NK-92 treated with Interleukin-12 subunit alpha and Interleukin-12 subunit beta, amount 100 ng/mL, for 24 hours (cell line): Measurements from ENCODE around the gene KY.

Source experiments
- DNase-seq: peaks from one replicate; lab custom pipeline; 2025; lab: John Stamatoyannopoulos, UW

The KY gene

DNA sequence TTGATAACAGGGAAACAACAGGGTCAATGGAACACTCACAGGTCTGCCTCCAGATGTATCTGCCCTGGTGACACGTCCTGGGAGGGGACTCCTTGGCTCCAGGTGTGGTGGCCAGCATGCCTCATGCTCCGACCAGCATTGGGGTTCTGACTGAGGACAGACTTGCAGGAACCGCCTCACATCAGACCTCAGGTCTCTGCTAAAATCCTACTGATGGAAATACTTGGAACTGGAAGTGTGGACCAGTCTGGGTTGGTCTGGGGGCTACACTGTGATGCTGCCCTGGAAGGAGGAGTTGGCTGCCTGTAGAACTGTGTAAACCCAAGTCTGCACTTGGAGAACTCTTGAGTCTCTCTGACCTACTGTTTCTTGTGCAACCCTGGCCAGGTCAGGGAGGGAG is 17.1 kb upstream of the KY start:
- no peak for DNase-seq

DNA sequence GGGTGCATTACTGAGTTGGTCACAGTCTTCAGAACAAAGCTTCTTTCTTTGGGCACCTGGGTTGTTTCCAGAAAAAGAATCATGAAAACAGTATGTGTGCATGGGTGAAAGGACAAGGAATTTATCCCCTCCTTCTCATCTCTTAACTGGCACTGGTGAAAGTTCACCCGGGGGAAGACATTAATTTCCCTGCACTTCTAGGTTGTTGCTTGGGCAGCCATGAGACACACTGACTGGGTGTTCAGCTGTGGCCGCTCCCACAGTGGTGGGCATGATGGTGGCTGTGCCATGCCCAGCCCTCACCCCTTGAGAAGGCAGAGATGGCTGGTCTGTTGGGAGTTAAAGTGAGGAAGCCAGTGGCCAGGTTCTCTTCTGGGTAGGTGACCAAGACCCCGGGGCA is 16.6 kb upstream of the KY start:
- no peak for DNase-seq

DNA sequence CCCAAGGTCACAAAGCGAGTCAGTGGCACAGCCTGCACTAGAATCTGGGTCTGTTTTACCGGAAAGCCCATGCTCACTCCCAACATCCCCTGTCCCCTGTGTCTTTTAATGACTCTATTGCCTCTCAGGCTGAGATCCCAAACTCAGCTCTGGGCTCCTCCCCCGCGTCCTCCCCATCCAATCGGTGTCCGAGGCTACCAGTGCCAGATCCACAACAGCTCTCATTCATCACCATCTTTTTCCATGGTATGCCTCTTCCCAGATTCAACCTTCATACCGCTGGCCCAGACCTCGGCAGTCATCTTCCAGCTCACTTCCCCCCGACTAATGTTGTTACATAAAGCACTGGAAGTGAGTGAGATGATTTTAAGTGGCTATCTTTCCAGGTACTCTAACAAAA is 16.1 kb upstream of the KY start:
- no peak for DNase-seq

DNA sequence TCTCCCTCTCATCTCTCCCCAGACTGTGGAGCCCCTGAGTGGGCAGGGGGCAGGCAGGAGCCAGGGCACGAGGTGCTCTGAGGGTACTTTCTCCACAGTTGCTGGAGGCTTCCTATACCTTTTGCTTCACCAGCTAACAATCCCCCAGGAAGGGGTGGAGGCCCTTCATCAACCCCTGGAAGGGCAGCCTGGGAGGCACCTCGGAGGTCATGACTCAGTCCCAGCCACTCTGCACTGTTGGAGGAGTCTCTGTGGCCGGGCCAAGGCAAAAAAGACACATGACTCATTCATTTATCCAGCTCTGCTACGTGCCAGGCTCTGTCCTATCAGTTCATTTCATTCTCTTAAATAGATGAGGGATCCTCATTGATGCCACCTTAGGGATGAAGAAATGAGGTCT is 15.6 kb upstream of the KY start:
- DNase-seq: no peak

DNA sequence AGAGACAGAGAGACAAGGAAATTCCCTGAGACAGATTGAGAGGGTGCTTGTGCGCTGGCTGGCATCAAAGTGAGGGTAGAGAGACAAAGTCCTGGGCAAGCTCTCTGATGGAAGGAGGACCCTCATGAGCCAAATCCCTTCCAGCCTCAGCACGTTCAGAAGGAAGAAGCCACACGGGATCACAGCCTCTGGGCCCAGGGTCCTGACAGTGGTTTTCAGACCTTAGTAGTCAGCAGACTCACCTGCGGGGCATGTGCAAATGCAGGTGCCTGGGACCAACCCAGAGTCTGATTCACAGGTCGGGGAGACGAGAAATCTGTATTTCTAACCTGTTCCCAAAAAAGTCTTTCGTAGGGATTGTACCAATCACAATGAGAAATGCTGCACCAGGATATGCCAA is 15.2 kb upstream of the KY start:
- DNase-seq: no peak

DNA sequence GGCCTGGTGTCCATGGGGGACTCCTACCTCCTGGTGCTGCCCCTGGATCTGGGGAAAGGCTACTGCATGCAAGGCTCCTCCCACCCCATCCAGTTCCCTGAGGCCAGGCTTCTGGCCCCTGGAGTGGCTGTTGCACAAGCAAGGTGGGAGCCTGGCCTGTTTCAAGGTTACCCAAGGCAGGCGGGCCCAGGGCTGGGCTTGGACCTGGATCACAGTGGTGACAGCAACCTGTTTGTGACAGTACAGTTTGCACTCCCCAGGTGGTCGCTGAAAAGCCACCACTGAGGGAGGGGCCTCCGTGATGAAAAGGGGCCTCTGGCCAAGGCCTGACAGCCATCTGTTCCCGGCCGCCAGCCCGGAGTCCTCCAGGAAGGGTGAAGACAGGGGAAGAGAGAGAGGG is 14.4 kb upstream of the KY start:
- no peak for DNase-seq

DNA sequence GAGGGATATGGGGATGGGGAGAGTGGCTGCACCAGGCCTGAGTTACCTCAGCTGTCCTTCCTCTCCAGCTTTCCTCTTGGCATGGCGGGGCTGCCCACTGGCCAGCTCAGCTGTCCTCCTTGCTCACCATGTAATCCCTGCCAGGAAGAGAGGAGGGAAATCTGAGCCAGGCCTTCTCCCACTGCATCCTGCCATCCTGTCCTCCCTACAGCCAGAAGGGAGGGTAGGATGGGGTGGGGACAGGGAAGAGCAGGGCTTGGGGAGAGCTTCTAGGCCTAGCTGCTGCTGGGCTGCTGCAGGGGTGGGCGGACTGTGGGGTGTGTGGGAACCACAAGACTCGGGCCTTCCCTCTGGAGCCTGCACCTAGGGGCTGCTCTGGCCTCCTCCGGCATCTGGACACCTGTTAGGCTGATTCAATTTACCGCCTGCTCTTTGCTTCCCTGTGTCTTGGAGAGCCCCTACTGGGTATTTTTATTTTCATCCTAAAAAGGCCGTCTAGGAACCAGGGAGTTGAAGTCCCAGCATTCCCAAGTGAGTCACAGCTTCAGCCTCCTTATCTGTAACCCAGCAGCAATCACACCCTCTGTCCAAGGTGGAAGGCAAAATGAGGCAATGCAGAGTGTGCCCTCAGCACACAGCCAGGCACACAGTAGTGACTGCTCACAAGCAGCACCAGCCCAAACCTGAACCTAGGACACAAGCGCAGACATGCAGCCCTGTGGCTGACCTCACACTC is 13.1 kb upstream of the KY start:
- DNase-seq: no peak

DNA sequence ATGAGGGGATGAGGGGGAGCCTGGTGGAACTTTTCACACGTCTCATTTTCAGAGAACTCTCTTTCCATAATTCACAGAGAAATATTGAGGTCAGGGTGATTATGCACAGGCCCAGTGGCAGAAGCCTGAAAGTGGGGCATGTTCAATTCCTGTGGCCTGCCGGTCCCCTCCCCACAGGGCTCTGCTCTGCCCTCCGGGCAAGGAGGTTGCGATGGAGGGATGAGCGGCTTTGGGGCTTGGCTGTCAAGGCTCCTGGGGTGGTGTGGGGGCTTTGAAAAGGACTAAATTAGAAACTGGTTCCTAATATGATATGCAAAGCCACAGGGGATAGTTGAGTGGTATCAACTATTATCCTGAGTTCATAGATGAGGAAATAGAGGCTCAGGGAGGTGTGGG is 9.2 kb upstream of the KY start:
- DNase-seq: no peak

DNA sequence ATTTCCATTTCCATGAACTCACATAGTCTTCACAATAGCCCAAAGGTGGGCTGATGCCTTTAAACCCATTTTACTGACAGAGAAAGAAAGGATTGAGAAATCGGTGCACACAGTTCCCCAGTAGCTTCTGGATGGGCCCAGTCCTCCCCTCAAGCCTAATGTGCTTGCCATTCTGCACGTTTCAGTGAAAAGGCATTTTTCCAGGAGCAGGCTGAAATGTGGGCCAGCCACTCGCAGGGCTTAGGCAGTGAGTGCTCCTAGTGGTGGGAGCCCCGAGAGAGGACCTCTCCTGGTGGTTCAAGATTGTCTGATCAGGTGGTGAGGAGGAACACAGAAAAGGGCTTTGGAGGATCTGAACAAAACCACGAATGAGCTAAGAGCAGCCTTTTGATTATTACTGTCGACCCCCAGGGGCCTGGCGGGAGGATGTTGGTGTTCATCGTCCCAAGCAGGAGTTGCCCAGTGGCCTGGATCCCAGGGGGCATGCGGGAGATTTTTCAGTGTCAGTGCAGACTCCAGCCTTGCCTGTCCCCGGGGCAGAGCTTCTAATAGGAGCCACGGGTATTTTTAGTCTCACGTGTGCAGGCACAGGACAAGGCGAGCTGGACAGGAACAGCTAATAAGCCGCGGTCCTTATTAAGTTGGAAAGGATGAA is 8.7 kb upstream of the KY start:
- DNase-seq: no peak

DNA sequence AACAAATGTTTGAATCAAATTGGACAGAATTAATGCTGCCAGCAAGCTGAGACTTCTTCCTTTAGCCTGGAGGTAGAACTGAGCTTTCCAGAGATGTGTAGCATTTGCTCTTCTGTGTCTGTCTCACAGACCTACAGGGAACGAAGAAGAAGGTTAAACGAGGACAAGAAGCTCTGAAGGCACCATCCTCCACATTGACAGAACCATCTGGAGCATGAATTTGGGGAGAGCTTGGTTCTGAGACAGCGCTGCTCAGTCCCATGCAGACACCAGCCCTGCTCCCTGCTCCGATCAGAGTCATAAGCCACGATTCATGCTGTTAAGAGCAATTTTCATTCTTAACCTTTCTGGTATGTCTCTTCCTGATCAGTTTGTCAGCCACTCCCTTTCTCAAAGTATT is 7.7 kb upstream of the KY start:
- no peak for DNase-seq

DNA sequence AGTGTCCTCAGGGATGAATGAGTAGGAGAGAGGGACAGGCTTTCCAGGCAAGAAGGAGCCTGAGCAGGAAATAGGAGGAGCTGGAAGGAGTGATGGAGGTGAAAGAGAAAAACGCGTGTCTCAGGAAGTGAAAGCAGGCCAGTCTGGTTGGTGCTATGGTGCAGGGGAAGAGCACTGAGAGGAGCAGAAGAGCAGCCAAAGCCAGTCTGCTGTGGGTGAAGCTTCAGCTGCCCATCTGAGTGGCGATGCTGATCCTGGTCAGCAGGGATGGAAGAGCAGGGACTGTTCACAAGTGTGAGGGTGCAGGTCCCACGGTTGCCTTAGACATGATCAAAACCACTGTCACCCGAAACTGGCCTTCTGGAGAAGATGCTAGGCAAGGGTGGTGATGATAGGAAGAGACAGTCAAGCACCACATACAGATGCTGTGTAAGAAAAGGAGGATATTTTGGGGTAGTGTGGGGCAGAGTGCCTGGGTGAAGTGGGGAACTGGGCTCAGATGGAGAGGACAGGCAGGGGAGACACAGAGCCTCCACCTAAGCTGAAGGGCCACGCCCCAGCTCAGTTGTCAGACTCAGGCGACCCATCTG is 5.5 kb upstream of the KY start:
- no peak for DNase-seq

DNA sequence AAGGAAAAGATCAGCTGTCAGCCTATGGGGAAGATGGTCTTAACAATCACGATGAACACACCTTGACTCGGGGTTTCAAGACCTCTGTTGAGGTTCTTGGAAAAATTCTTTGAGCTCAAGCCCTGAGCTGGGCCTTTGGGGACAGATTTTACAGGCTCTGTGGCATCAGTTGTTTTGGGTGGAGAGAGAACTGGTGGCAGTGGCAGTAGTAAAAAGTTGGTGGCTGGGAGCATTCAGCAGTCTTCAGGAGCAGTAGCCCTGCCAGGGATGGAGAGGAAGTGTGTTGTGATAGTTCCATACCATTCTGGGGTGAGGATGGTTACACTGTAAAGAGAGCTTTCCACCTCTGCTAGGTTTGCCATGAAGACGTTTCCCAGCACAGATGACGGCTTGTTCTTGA is 4.9 kb upstream of the KY start:
- DNase-seq: no peak

DNA sequence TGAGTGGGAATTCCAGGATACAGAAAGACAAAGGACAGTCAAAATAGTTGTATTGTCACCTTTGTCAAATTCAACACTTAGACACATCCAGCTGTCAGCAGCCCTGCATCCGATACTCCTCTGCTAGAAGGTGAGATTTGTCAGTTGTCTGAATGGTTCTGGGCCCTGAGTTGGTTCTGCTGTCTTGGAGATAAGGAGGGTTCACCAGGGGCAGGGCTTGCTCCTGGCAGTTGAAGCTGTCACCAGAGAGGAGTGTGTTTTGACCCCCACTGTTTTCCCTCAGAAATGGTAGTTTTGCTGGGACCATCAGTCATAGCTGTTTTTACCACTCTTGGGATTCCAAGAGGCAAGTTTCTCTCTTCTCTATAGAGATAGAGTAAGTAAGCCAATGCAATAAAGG is 3.2 kb upstream of the KY start:
- no peak for DNase-seq

DNA sequence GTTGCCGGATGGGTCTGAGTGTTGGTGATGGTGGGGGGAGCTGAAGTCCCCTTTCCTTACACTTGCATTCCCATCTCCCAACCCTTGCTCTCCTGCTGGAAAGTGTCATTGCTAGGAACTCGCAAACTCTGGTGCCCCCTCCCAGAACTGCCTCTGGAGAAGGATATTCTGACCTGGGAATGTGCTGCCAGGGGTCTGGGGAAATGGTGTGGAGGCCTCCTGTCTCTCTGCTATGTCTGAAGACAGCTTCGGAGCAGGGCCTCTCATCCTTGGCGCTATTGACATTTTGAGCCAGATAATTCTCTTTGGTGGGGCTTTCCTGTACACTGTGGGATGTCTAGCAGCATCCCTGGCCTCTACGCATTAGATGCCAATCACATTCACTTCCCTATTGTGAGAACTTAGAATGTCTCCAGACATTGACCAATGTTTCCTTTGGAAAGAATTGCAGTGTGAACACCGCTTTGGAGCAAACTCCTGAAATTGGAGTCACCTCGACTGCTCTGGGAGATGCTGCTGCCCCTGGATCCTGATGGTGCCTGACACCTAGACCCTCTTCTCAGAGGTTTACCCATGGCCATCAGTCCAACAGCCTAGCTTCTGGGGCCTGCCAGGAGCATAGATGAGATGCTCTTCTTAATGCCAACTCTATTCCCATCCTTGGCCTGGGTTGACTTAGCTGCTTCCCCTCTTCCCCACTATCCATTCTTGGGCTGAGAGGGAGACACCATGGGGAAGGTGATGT is 2.2 kb upstream of the KY start:
- no peak for DNase-seq

DNA sequence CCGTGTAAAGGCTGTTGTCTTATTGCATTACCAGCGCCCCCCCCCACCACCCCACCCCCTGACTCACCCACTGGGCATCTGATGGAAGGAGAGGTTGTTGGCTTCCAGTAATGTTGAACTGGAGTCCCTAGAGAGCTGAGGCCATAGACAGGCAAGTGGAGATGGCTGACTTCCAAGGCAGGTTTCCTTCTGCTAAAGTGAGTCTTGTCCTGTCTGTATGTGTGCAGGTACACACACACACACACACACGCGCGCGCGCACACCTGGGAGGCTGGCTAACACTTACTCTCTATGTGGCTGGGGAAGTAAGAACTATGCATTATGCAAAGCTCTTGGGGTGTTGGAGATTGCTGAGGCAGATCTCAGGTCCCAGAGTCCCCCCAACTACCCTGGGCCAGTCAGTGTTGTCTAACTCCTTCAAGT is 1.6 kb upstream of the KY start:
- no peak for DNase-seq

DNA sequence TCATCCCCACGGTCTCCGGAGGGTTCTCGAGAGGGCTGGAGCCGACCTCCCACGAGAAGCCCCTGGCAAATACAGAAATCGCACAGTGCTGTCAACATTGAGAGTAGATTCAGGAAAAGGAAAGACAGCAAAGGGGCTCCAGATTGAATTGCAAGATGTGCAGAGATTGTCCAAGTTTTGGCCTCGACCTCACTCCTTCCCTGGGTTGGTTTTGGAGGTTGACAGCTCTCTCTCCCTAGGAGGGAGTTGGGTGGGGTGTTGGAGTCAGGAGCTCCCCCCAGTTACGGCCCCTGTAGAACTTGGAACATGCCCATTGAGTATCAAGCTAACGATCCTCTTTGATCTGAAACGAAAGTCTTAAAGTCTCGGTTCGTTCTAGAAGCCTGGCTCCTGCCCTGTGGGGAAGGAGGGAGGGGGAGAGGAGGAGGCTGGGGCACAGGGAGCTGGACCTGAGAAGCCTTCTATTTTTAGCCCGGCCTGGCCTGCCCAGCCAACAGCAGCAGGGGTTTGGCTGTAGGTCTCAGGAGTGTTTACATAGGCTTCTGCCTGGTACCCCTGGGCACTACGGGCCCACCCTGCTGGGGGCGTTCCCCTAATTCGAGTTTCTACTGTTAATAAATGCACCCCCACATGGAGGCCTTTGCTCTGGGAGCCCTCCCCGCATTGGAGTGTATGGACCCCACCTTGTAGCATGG is 672 bp upstream of the KY start:
- no peak for DNase-seq

DNA sequence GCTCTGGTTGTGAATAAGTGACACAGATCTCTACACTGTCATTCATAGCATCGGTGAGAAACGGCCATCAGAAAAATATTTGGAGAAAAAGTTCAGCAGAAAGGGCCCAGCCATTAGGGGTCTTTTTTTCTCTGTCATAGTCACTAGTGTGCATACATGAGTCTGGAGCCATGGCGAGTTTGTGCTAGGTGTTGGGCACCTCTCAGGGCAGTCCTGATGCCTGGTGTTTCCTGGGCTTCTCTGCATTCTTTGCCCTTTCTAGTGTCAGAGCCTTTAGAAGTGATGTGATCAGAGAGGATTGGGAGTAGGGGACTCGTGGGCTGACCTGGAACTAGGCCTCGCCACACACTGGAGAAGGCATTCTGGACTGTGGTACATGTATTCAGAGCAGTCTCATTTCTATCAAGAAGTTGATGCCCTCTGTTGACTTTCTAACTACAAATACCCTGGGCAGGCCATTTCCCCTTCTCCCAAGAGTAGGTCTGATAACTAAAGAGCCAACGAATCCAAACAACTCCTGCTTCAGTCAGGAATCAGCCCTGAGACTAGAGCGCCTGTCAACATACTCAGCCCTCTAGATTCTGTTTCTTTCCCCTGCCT is 1.6 kb downstream of the KY start:
- DNase-seq: no peak

DNA sequence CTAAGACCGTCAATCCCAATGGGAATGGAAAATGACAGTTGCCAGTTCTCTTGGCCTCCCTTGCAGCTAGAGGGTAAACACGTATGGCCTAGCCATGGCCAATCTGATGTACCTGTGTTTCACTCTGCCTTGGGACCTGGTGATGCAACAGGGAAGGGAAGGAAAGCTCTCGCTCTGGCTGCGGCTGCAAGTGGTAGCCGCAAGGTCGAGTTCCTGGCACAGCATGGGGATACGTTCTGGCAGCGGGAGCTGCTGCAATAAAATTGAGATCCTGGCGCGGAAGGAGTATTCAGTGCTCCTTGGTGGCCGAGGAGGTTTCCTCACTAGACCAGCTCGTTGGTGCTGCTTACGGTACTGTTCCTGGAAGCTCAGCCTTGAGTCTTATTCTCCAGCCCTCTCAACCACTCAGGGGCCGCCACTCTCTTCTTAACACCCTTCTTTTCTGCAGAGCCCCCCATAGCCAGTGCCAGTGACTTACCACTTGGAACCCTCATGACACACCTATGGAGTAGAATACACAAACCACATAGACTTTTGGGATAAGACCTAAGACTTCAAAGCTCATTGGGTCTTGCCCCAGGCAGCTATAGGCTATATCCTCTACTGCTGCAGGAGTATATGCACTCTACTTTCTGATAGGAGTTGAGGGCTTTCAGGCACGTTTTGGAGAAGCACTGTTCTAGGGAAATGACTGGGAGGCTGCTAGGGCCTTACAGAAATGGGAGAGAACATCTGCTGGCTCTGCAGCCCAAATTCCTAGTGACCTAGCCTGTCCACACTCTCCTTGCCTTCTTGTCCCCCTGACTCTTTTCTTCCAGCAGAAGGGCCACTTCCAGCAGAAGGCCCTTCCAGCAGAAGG is 2.7 kb downstream of the KY start:
- DNase-seq: no peak

DNA sequence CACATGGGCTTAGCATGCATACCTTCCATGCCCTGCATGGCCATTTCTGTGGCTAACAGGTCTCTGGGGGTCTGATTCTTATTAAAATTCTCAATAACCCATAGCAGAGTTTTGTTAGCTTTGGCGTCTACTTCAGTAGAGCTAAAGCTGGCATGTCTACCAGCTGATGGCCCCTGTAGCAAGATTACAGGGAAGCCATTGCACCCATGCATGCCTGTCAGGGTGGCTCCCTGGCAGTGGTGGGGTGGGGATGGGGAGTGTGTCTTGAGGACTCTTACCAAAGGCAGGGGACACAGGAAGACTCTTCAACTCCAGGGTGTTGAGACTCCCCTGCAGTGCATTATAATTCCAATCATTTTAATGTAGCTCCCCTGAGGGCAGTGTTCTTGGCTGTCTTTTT is 4.7 kb downstream of the KY start:
- DNase-seq: no peak

DNA sequence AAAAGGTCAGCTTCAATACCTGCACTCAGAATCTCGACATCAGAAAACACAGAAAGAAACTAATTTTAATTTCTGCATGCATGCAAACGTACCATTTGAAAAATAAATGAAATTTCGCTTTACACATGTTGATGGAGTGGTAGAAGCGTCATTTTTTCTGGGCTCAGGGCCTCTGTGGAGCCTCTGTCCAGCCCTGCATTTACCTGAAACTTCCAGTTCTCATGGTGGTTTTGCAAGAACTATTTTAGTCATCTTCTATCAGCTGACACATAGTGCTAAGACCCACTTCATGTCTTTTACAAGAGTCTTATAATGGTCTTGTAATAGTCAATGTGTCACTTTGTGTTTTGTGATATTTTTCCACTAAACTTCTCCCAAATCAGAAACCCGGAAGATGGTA is 5.3 kb downstream of the KY start:
- no peak for DNase-seq
